Urinary bladder (tissue), 4 donors: Measurements from ENCODE around the gene NELFA. TPM values are rescaled to one million over a fixed set of nuclear protein-coding genes. Genes with fewer than 3 reads are reported as not detected.

Source experiments
- DNase-seq: peaks from one replicate; pipeline ENCODE4 v3.0.0-alpha.2; 2015; ENCODE audit errors: extremely low spot score
- H3K27ac ChIP-seq: one replicate; pipeline ENCODE4 v1.5.1; 2013; ENCODE audit warnings: low read depth, mild to moderate bottlenecking, moderate library complexity
- H3K36me3 ChIP-seq: one replicate; pipeline ENCODE4 v1.6.1; 2013; ENCODE audit warnings: mild to moderate bottlenecking, moderate library complexity; ENCODE audit not compliant: insufficient read depth
- H3K4me1 ChIP-seq: one replicate; pipeline ENCODE4 v1.6.1; 2013; ENCODE audit warnings: mild to moderate bottlenecking, moderate library complexity; ENCODE audit not compliant: insufficient read depth
- H3K4me3 ChIP-seq: one replicate; pipeline ENCODE4 v1.5.1; 2013; ENCODE audit warnings: low read depth, low read length
- WGBS: extraction: QIAGEN DNeasy Blood & Tissue Kit; methylation state at CpG from one replicate; pipeline ENCODE4 v1.1.7; 2013; 5-methylcytosine and 5-hydroxymethylcytosine counted together
- polyA plus RNA-seq: library from polyadenylated mRNA; stranded (reverse); fragments of 200-250 nt; gene quantifications from one replicate; pipeline ENCODE4 v1.2.3, GENCODE V29; 2013
- total RNA-seq: library from RNA; depleted of rRNA; stranded (reverse); fragments of >200 nt; gene quantifications from one replicate; pipeline ENCODE4 v1.2.3, GENCODE V29; 2014
- donor health status: healthy with polysubstance abuse.
- donor health status: healthy.

NELFA gene
- total and polyA plus RNA-seq, 2 donors, result 17.4 to 26.9 TPM

GRCh38 chr4:1976416-1977352 is 32.1 kb downstream of the NELFA start:
- no peak for DNase-seq
- H3K4me3 ChIP-seq, result no peak overlapping the region

DNA sequence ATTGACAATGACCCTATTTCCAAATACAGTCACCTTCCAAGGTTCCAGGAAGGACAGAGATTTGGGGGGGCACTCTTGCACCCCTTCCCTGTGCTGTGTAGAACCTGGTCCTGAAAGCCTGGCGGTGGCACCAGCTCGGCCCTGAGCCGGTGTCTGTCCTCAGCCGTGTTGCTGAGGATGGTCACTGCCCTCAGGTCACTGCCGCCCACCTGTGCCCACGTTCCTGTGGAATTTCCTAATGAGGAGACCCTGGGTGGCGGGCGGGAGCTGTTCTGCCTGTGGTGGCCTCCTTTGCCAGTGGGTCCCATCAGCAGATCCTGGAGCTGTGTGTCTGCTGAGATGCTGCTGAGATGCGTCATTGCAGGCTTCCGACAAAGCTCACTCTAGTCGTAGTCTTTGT is 32.9 kb downstream of the NELFA start:
- no peak for DNase-seq
- Histone ChIP-seq H3K27ac (no peak overlapping the region), H3K4me3 (no peak overlapping the region), H3K36me3 (peaks cover 3% of the 10 kb centered on the region), H3K4me1 (no peaks in the 10 kb centered on the region)
- 95% methylated on average over 11 of the region's 11 CpGs for WGBS

More at GRCh38 chr4:1976416-1977352, 32.1 kb downstream of the NELFA start:
- Histone ChIP-seq H3K4me1 (no peaks in the 10 kb centered on the region), H3K27ac (no peak overlapping the region), H3K36me3 (peaks cover 3% of the 10 kb centered on the region)
- 96% methylated on average over 35 of the region's 35 CpGs for WGBS

DNA sequence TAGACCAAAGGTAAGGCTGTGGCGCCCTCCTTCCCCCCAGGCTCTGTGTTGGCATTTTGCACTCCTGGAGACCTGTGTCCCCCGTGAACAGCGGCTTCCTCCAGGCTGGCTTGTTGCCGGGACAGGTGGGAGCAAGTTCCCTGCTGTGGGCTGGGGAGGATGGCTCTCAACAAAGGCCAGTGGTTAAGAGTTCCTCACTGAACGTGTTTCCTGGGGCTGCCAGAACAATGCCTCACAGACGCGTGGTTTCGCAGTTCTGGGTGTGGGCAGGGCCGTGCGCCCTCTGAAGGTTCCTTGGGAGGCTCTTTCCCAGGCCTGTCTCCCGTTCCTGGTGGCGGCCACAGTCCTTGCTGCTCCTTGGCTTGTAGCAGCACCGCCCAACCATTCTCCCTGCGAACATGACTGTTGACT is 33.4 kb downstream of the NELFA start:
- peaks cover 3% of the 10 kb centered on the region for H3K36me3 ChIP-seq
- H3K4me1 ChIP-seq, result no peaks in the 10 kb centered on the region
- no peak for DNase-seq
- H3K27ac ChIP-seq, result no peak overlapping the region
- no peak overlapping the region for H3K4me3 ChIP-seq
- WGBS, result 94% methylated on average over 14 of the region's 14 CpGs

GRCh38 chr4:1974840-1975239 is 33.9 kb downstream of the NELFA start:
- Histone ChIP-seq H3K36me3 (peaks cover 3% of the 10 kb centered on the region), H3K4me3 (no peak overlapping the region), H3K27ac (no peak overlapping the region), H3K4me1 (no peaks in the 10 kb centered on the region)
- no peak for DNase-seq
- WGBS, result 95% methylated on average over 8 of the region's 8 CpGs

DNA sequence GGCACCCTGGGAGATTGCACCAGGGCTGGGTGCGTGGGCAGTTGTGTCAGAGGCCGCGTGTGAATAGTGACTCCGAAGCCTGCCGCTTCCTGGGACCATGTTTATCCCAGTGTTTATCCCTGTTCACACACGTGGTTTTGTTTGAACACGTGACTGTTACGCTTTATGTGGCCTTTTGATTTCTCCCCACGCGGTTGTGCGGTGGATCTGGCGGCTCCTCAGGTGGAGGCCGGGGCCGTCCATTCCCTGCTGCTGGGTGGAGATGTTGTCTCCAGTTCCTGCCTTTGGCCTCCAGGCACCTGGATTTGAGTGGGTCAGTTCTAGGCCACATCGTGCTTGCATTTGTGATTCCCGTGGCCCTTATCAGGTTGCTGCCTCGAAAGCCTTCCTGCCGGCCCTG is 35.1 kb downstream of the NELFA start:
- WGBS, result 92% methylated on average over 18 of the region's 18 CpGs
- H3K36me3 ChIP-seq, result peaks cover 3% of the 10 kb centered on the region
- no peak for DNase-seq

GRCh38 chr4:1973218-1973617 is 35.6 kb downstream of the NELFA start:
- Histone ChIP-seq H3K36me3 (peaks cover 3% of the 10 kb centered on the region), H3K27ac (no peak overlapping the region), H3K4me3 (no peak overlapping the region), H3K4me1 (no peaks in the 10 kb centered on the region)
- 95% methylated on average over 12 of the region's 12 CpGs for WGBS
- DNase-seq, result no peak

More for the DNA sequence above, 35.1 kb downstream of the NELFA start:
- no peak overlapping the region for H3K27ac ChIP-seq
- H3K4me1 ChIP-seq, result no peaks in the 10 kb centered on the region
- no peak overlapping the region for H3K4me3 ChIP-seq

- no peak for DNase-seq
- H3K27ac ChIP-seq, result no peak overlapping the region
- H3K4me3 ChIP-seq, result no peak overlapping the region
- peaks cover 3% of the 10 kb centered on the region for H3K36me3 ChIP-seq
- H3K4me1 ChIP-seq, result no peaks in the 10 kb centered on the region
- WGBS, result 93% methylated on average over 10 of the region's 10 CpGs
These were observed 36.4 kb downstream of the NELFA start for GRCh38 chr4:1972414-1972813.

DNA sequence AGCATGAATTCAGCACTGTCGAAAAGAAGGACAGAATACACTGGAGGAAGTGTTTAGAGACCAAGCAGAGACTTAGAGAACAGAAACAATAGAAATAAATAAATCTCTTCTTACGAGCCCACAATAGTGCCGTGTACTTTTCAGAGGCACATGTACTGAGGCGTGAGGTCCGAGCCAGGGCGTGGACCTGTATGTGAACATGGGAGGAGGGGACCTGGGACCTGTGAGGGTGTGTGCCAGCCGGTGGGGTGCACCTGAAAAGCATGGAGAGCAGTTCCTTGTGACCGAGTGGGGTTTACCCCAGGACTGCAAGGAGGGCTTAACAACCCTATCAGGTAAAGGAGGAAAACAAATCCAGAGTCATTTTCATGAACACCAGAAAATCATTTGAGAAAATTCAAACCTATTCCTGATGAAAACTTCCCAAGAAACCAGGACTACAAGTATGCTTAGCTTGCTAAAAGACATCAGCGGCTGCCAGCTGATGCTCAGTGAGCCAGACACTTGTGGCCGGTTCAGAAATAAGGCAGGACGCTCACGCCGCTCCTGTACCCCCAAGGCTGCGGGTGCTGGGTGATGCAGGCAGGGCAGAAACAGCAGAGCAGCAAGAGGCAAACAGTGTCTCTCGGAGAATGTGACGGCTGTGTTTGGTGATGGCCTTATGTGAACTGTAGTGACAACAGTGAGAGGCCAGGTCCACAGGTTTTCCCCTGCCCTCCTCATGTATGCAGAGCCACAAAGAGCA is 37.1 kb downstream of the NELFA start:
- H3K4me3 ChIP-seq, result no peak overlapping the region
- DNase-seq, result no peak
- no peak overlapping the region for H3K27ac ChIP-seq
- 96% methylated on average over 16 of the region's 16 CpGs for WGBS
- H3K36me3 ChIP-seq, result no peaks in the 10 kb centered on the region
- no peaks in the 10 kb centered on the region for H3K4me1 ChIP-seq

- no peak for DNase-seq
- Histone ChIP-seq H3K4me1 (no peaks in the 10 kb centered on the region), H3K4me3 (no peak overlapping the region), H3K36me3 (no peaks in the 10 kb centered on the region), H3K27ac (no peak overlapping the region)
- WGBS, result 93% methylated on average over 6 of the region's 6 CpGs
These were observed 37.8 kb downstream of the NELFA start for GRCh38 chr4:1970926-1971325.

GRCh38 chr4:1969928-1970723 is 38.6 kb downstream of the NELFA start:
- Histone ChIP-seq H3K27ac (no peak overlapping the region), H3K4me3 (no peak overlapping the region), H3K4me1 (no peaks in the 10 kb centered on the region), H3K36me3 (no peaks in the 10 kb centered on the region)
- DNase-seq, result no peak
- WGBS, result 95% methylated on average over 17 of the region's 17 CpGs

DNA sequence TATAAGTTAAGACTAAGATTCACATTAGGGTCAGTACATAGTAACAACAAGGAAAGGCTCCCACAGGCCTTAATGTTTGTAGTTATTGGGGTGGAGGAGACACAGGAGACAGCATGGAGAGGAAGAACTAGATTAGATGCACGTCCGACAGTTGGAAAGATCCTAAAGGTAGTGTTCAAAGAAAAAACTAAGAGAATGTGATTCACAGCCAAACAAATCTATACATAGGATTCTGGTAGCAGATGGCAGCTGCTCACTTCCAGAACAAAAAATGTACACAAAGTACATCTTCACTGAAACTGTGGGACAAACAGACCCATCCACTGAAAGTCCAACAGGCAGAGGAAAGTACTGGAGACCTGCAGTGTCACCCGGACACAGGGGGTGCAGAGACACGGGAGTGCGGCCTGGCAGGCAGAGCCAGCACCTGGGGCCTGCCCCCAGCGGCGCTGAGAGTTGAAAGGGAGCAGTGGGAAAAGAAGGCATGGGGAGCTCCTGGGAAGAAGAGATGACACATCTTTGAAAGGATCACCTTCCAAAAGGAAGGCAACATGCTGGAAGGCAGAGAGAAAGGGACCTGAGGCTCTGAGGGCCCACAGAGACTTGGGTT is 40.0 kb downstream of the NELFA start:
- DNase-seq, result no peak
- Histone ChIP-seq H3K36me3 (no peaks in the 10 kb centered on the region), H3K4me1 (no peaks in the 10 kb centered on the region), H3K27ac (no peak overlapping the region), H3K4me3 (no peak overlapping the region)
- WGBS, result 91% methylated on average over 7 of the region's 7 CpGs

GRCh38 chr4:1967512-1968149 is 41.1 kb downstream of the NELFA start:
- Histone ChIP-seq H3K4me3 (no peak overlapping the region), H3K27ac (no peak overlapping the region), H3K4me1 (no peaks in the 10 kb centered on the region), H3K36me3 (no peaks in the 10 kb centered on the region)
- 86% methylated on average over 5 of the region's 5 CpGs for WGBS
- no peak for DNase-seq

DNA sequence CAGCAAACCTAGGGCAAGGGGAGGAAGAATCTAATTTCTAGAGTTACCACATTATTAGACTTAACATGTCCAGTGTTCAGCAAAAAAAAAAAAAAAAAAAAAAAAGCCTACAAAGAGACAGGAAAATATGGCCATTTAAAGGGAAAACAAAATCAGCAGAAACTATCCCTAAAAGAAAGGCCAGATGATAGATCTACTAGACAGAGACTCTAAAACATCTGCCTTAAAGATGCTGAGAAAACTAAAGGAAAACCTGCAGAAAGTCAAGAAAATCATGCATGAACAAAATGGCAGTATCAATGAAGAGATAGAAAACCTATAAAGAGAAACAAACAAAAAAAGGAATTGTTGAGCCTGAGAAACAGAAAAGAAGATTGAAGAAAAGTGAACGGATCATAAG is 43.8 kb downstream of the NELFA start:
- DNase-seq, result no peak
- Histone ChIP-seq H3K27ac (no peak overlapping the region), H3K4me3 (no peak overlapping the region), H3K36me3 (no peaks in the 10 kb centered on the region), H3K4me1 (no peaks in the 10 kb centered on the region)
- WGBS, result 100% methylated on average over 1 of the region's 1 CpG
